Measurements from ENCODE around the gene GRM8.

Gene GRM8

DNA sequence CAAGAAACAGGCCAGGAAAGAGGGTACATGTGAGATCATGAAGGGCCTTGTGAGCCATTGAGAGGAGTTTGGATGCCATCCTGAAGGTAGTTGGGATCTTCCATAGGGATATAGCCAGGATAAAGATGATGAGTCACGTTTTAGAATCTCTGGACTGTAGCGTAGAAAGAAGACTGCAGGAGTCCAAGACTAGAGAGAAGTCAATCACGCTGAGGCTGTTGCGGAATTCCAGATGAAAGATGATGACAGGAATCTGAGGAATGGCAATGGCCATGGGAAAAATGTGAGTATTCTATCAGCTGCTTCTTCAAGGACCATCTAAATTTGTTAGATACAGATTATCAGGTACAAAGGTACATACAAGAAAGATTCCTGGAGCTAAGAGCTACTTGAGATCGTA lies 711.3 kb downstream of the GRM8 start:
- DNase-seq (ENCODE audit: low read depth in 2 of 2, low spot score in 1 of 2): no peak

- DNase-seq (ENCODE audit: low read depth in 2 of 2, low spot score in 1 of 2): no peak
Observed at GRCh38 chr7:126535176-126535575, 717.6 kb downstream of the GRM8 start.

- DNase-seq (ENCODE audit: low read depth in 2 of 2, low spot score in 1 of 2): no peak
Observed at GRCh38 chr7:126533715-126534114, 719.0 kb downstream of the GRM8 start.

- DNase-seq (ENCODE audit: low read depth in 2 of 2, low spot score in 1 of 2): no peak
Observed at GRCh38 chr7:126529833-126530232, 722.9 kb downstream of the GRM8 start.

DNA sequence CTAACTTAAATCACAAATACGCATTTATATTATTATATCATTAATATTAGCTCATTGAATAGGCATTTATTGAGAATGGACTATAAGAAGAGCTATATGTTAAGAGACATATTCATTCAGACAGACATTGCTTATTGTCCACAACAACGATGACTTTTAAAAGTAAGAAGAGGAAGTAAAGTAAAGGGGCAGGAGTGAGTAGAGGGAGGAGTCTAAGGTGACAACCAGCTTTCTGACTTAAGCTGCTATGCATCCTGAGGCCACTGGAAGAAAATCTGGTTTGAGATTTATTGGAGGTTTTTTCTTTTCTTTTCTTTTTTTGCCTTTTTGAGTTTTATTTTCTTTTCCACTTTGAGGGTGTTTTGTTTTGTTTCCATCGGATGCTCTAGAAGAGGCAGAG lies 723.5 kb downstream of the GRM8 start:
- no peak for DNase-seq (ENCODE audit: low read depth in 2 of 2, low spot score in 1 of 2)

GRCh38 chr7:126525906-126526305 lies 726.8 kb downstream of the GRM8 start:
- no peak for DNase-seq (ENCODE audit: low read depth in 2 of 2, low spot score in 1 of 2)

GRCh38 chr7:126524967-126525366 lies 727.8 kb downstream of the GRM8 start:
- DNase-seq (ENCODE audit: low read depth in 2 of 2, low spot score in 1 of 2): no peak

GRCh38 chr7:126511046-126511445 lies 741.7 kb downstream of the GRM8 start:
- DNase-seq (ENCODE audit: low read depth in 2 of 2, low spot score in 1 of 2): no peak

GRCh38 chr7:126501617-126502016 lies 751.1 kb downstream of the GRM8 start:
- DNase-seq (ENCODE audit: low read depth in 2 of 2, low spot score in 1 of 2): no peak

GRCh38 chr7:126499481-126499880 lies 753.3 kb downstream of the GRM8 start:
- DNase-seq (ENCODE audit: low read depth in 2 of 2, low spot score in 1 of 2): no peak

DNA sequence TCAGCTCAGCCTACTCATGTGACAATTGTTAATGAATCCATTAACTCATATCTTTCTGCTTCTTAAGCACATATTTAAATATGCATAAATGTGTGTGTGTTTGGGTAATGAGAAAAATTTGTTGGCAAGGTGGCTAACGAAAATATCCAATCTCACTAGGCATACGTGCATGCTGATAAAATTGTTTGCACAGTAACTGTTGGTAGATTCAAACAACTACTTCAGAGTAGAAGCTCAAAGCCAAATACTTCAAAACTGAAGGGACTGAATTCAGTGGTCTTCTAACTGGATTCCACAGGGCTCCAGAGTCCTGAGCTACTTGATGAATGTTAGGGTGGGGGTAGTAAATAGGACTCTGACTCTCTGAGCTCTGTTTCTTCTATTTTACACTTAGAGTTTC lies 757.0 kb downstream of the GRM8 start:
- no peak for DNase-seq (ENCODE audit: low read depth in 2 of 2, low spot score in 1 of 2)

- DNase-seq (ENCODE audit: low read depth in 2 of 2, low spot score in 1 of 2): no peak
Observed at GRCh38 chr7:126495001-126495400, 757.7 kb downstream of the GRM8 start.

- DNase-seq (ENCODE audit: low read depth in 2 of 2, low spot score in 1 of 2): no peak
Observed at GRCh38 chr7:126493801-126494200, 758.9 kb downstream of the GRM8 start.

DNA sequence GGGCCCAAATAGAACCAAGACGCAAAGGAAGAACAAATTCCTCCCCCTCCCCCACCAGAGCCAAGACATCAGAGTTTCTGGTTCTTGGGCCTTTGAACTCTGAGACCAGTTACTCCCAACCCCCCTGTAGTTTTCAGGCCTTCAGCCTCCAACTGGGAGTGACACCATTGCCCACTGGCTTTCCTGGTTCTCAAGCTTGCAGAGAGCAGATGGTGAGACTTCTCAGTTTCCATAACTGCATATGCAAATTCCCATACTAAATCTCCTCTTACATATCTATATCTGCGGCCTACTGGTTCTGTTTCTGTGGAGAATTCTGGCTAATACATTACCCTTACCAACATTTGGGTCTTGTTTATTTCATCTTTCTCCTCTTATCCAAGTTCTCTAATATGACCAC lies 762.9 kb downstream of the GRM8 start:
- no peak for DNase-seq (ENCODE audit: low read depth in 2 of 2, low spot score in 1 of 2)

DNA sequence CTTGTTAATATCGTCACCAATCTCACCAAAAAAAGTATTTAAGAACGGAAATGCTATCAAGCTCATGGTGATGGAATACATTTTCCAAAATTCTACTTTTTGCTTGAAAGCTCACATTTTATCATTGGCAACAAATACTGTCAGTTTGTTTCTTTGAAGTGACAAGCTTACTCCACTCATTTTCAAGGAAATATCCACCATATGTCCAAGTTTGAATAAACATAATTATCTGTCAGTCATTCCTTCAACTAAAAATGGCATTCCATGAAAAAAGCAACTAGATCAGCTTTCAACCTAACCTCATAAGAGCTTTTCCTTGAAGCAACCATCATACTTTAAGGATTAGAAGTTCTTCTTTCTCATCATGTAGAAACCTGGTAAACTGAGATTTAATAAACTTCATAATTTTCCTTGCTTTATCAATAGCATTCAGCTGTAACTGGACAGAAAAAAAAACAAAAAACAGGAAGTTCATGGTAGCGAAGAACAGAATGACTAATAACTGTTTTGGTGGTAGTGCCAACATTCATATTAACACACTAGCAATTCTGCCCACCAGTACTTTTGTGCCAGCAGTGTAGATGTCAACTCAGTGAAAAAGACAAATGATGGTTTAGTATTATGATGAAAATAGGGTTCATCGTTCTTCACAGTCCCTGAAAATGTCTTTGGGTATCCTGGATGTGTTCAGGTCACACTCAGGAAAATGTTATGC lies 764.9 kb downstream of the GRM8 start:
- no peak for DNase-seq (ENCODE audit: low read depth in 2 of 2, low spot score in 1 of 2)

- no peak for DNase-seq (ENCODE audit: low read depth in 2 of 2, low spot score in 1 of 2)
Observed at GRCh38 chr7:126486806-126487205, 765.9 kb downstream of the GRM8 start.

GRCh38 chr7:126485791-126486190 lies 767.0 kb downstream of the GRM8 start:
- no peak for DNase-seq (ENCODE audit: low read depth in 2 of 2, low spot score in 1 of 2)

GRCh38 chr7:126483972-126484371 lies 768.8 kb downstream of the GRM8 start:
- DNase-seq (ENCODE audit: low read depth in 2 of 2, low spot score in 1 of 2): no peak

- DNase-seq (ENCODE audit: low read depth in 2 of 2, low spot score in 1 of 2): no peak
Observed at GRCh38 chr7:126472825-126473224, 779.9 kb downstream of the GRM8 start.

GRCh38 chr7:126462405-126462804 lies 790.3 kb downstream of the GRM8 start:
- DNase-seq (ENCODE audit: low read depth in 2 of 2, low spot score in 1 of 2): no peak

GRCh38 chr7:126460664-126461063 lies 792.1 kb downstream of the GRM8 start:
- no peak for DNase-seq (ENCODE audit: low read depth in 2 of 2, low spot score in 1 of 2)

DNA sequence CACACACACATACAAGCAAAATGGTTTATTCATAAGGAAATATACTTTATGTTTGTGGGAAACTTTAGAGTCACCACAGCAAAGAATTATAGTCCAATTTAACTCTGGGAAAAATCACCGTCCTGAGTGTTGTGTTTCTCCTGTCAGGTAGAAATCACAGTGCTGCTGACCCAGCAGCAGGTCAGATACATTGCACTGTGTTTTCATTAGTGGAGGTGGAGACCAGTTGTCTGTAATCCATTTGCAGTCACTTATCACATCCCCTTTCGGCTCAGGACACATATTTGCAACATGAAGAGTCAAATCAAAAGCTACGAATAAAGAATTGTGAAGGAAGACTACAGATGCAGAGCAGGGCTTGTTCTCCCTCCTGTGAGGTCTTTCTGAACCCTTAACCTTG lies 799.6 kb downstream of the GRM8 start:
- DNase-seq (ENCODE audit: low read depth in 2 of 2, low spot score in 1 of 2): no peak

GRCh38 chr7:126450269-126450671 lies 802.5 kb downstream of the GRM8 start:
- DNase-seq (ENCODE audit: low read depth in 2 of 2, low spot score in 1 of 2): no peak

Measured in stimulated activated CD8-positive, alpha-beta memory T cell treated with anti-CD3 and anti-CD28 coated beads, Interleukin-4, amount 100 ng/mL, for 1 hour (primary cell).